HEK293 (cell line): ENCODE results near the gene BAD.

Experiments used
- CTCF ChIA-PET: fragments of 350-600 bp; formaldehyde crosslinking; extraction: SDS; loops from one replicate; lab custom pipeline; 2021; ENCODE audit warnings: antibody characterized with exemption; lab: Yijun Ruan, JAX
- POLR2A ChIA-PET: fragments of 300-600 bp; formaldehyde crosslinking; extraction: SDS; loops from one replicate; lab custom pipeline; 2020; ENCODE audit warnings: antibody characterized with exemption, inconsistent platforms; lab: Yijun Ruan, JAX
- H3K27ac ChIP-seq: fragments of 200-500 bp; sonication (Bioruptor generic); 2 replicates; pipeline ENCODE4 v1.5.1; 2014; ENCODE audit warnings: low read depth, low read length, control low read depth, inconsistent platforms; ENCODE audit errors: extremely low read depth
- H3K36me3 ChIP-seq, 2 experiments: fragments of 200-500 bp in 1 of 2; sonication (Bioruptor generic) in 1 of 2; 1 replicate in 1 of 2; 2 replicates in 1 of 2; pipeline ENCODE4 v1.5.1; 2014 to 2017; ENCODE audit warnings: inconsistent platforms in 2 of 2, low read length in 2 of 2; ENCODE audit not compliant: control insufficient read depth in 2 of 2, insufficient read depth in 1 of 2
- H3K4me1 ChIP-seq: fragments of 200-500 bp; sonication (Bioruptor generic); 2 replicates; pipeline ENCODE4 v1.5.1; 2014; ENCODE audit warnings: mild to moderate bottlenecking, low read length, inconsistent platforms; ENCODE audit not compliant: control insufficient read depth, insufficient read depth
- H3K4me3 ChIP-seq: 2 replicates; pipeline ENCODE4 v1.5.1; 2011; ENCODE audit warnings: low read depth, mild to moderate bottlenecking, control low read depth, low read length, moderate library complexity
- H3K9me3 ChIP-seq: fragments of 200-500 bp; sonication (Bioruptor generic); 2 replicates; pipeline ENCODE4 v1.5.1; 2014; ENCODE audit warnings: low read depth, low read length, inconsistent platforms; ENCODE audit not compliant: control insufficient read depth, insufficient read depth
- GLIS1 ChIP-seq: fragments of 450-650 bp; formaldehyde crosslinking; IDR thresholded peaks from 2 replicates; pipeline ENCODE4 v1.5.1; 2016; ENCODE audit warnings: missing biosample characterization, missing genetic modification characterization
- MZF1 ChIP-seq: fragments of 450-650 bp; formaldehyde crosslinking; IDR thresholded peaks from 2 replicates; pipeline ENCODE4 v1.5.1; 2017; ENCODE audit warnings: missing biosample characterization, missing genetic modification characterization, borderline replicate concordance
- OSR2 ChIP-seq: fragments of 450-650 bp; formaldehyde crosslinking; IDR thresholded peaks from 2 replicates; pipeline ENCODE4 v1.5.1; 2016; ENCODE audit warnings: missing biosample characterization, missing genetic modification characterization
- ZBTB17 ChIP-seq: fragments of 450-650 bp; formaldehyde crosslinking; IDR thresholded peaks from 2 replicates; pipeline ENCODE4 v1.5.1; 2016; ENCODE audit warnings: missing biosample characterization, missing genetic modification characterization
- ZBTB8A ChIP-seq: fragments of 450-650 bp; formaldehyde crosslinking; IDR thresholded peaks from 2 replicates; pipeline ENCODE4 v1.5.1; 2016; ENCODE audit warnings: missing biosample characterization, missing genetic modification characterization
- ZFHX2 ChIP-seq: fragments of 450-650 bp; formaldehyde crosslinking; conservative IDR thresholded peaks from 2 replicates; pipeline ENCODE4 v1.5.1; 2016; ENCODE audit warnings: missing biosample characterization, missing genetic modification characterization
- ZNF148 ChIP-seq: fragments of 450-650 bp; formaldehyde crosslinking; IDR thresholded peaks from 2 replicates; pipeline ENCODE4 v1.5.0; 2017; ENCODE audit warnings: missing biosample characterization, missing genetic modification characterization, borderline replicate concordance
- ZNF175 ChIP-seq: fragments of 450-650 bp; formaldehyde crosslinking; IDR thresholded peaks from 2 replicates; pipeline ENCODE4 v1.5.1; 2016; ENCODE audit warnings: missing biosample characterization, missing genetic modification characterization
- ZNF266 ChIP-seq: fragments of 450-650 bp; formaldehyde crosslinking; IDR thresholded peaks from 2 replicates; pipeline ENCODE4 v1.5.1; 2016; ENCODE audit warnings: missing biosample characterization, missing genetic modification characterization, low read depth
- ZNF311 ChIP-seq: fragments of 450-650 bp; formaldehyde crosslinking; IDR thresholded peaks from 2 replicates; pipeline ENCODE4 v1.5.1; 2017; ENCODE audit warnings: missing biosample characterization, missing genetic modification characterization, borderline replicate concordance
- ZNF610 ChIP-seq: fragments of 450-650 bp; formaldehyde crosslinking; IDR thresholded peaks from 2 replicates; pipeline ENCODE4 v1.5.1; 2016; ENCODE audit warnings: missing biosample characterization, missing genetic modification characterization, borderline replicate concordance
- ZNF658 ChIP-seq: fragments of 450-650 bp; formaldehyde crosslinking; IDR thresholded peaks from 2 replicates; pipeline ENCODE4; 2016; ENCODE audit warnings: missing biosample characterization, missing genetic modification characterization
- ZNF670 ChIP-seq: fragments of 450-650 bp; formaldehyde crosslinking; IDR thresholded peaks from 2 replicates; pipeline ENCODE4 v1.5.1; 2016; ENCODE audit warnings: missing biosample characterization, missing genetic modification characterization, low read depth
- ZNF776 ChIP-seq: fragments of 450-650 bp; formaldehyde crosslinking; IDR thresholded peaks from 2 replicates; pipeline ENCODE4 v1.5.0; 2017; ENCODE audit warnings: missing biosample characterization, missing genetic modification characterization, borderline replicate concordance
- ZNF830 ChIP-seq: fragments of 450-650 bp; IDR thresholded peaks from 2 replicates; pipeline ENCODE4 v1.5.0; 2018; ENCODE audit warnings: missing biosample characterization, missing genetic modification characterization, low read depth, mild to moderate bottlenecking, moderate library complexity
- TF ChIP-seq, protein P1 (sequence below): fragments of 450-650 bp; formaldehyde crosslinking; IDR thresholded peaks from 2 replicates; pipeline ENCODE4 v1.5.1; 2016; ENCODE audit warnings: missing biosample characterization, missing genetic modification characterization
- TF ChIP-seq, protein P2 (sequence below): fragments of 450-650 bp; formaldehyde crosslinking; IDR thresholded peaks from 2 replicates; pipeline ENCODE4 v1.5.1; 2016; ENCODE audit warnings: missing biosample characterization, missing genetic modification characterization, borderline replicate concordance

Gene BAD

GRCh38 chr11:64266339-64266738 is 18.1 kb downstream of the BAD start (continued):
- no peak for TF ChIP-seq ZNF311 (tag by site-specific recombination)
- no peak for TF ChIP-seq ZNF266 (tag by site-specific recombination)
- TF ChIP-seq ZFHX2 (tag by site-specific recombination), result no peak
- TF ChIP-seq ZNF175 (tag by site-specific recombination), result no peak
- no peak for TF ChIP-seq ZNF830 (tag by site-specific recombination)
- TF ChIP-seq ZNF776, result no peak
- TF ChIP-seq ZNF670 (tag by site-specific recombination), result no peak
- TF ChIP-seq MZF1 (tag by site-specific recombination), result no peak

DNA sequence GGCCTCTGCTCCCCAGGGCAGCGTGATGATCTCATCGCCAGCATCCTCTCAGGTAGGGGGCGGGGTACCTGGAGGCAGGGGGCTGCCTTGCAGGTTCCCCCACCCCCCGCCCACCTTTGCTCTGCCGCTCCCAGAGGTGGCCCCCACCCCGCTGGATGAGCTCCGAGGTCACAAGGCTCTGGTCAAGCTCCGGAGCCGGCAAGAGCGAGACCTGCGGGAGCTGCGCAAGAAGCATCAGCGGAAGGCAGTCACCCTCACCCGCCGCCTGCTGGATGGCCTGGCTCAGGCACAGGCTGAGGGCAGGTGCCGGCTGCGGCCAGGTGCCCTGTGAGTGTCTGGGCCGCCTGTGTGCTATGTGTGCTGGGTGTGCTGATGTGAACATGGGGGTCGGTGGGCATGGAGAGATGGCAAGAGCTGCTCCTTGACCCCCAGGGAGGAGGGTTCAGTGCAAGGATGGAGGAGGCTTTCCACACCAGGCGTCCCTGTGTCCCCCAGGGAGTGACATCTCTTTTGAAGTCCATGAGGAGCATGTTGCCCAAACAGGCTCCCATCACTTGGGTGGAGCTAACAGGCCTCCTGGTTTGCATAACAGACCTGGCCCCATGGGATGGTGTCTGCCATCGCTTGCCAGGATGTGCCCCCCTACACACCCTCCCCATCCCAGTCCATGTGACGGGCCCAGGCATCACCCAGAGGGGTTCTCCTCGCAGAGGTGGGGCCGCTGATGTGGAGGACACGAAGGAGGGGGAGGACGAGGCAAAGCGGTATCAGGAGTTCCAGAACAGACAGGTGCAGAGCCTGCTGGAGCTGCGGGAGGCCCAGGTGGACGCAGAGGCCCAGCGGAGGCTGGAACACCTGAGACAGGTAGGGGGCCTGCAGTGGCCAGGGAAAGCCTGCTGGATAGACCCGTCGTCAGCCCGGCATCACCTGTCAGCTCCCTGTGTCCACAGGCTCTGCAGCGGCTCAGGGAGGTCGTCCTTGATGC is 19.0 kb downstream of the BAD start:
- Histone ChIP-seq H3K27ac (no peak overlapping the region), H3K36me3 (peaks cover 0 to 57% of the 10 kb centered on the region in 2 experiments; a peak in 1 of 3 replicates), H3K4me1 (peaks cover 2% of the 10 kb centered on the region; the same call in 1 of the 2 replicates), H3K9me3 (no peaks in the 10 kb centered on the region), H3K4me3 (no peak overlapping the region)
- POLR2A ChIA-PET, result interaction anchor here (0.6 to 7.0 kb wide), 3 partner anchors 12 to 15 kb away, joined by 3 to 52 read pairs (median 3); partner anchors contain the start of gene PLCB3
- CTCF ChIA-PET, result interaction anchor here (0.6 to 1.6 kb wide), 3 partner anchors 14 to 39 kb away, joined by 3 to 11 read pairs (median 5); partner anchors contain the start of gene PLCB3
- TF ChIP-seq ZNF658 (tag by site-specific recombination), result no peak
- no peak for TF ChIP-seq ZNF148 (tag by site-specific recombination)
- TF ChIP-seq GLIS1, result peak; percentile 34
- TF ChIP-seq, protein P1, sequence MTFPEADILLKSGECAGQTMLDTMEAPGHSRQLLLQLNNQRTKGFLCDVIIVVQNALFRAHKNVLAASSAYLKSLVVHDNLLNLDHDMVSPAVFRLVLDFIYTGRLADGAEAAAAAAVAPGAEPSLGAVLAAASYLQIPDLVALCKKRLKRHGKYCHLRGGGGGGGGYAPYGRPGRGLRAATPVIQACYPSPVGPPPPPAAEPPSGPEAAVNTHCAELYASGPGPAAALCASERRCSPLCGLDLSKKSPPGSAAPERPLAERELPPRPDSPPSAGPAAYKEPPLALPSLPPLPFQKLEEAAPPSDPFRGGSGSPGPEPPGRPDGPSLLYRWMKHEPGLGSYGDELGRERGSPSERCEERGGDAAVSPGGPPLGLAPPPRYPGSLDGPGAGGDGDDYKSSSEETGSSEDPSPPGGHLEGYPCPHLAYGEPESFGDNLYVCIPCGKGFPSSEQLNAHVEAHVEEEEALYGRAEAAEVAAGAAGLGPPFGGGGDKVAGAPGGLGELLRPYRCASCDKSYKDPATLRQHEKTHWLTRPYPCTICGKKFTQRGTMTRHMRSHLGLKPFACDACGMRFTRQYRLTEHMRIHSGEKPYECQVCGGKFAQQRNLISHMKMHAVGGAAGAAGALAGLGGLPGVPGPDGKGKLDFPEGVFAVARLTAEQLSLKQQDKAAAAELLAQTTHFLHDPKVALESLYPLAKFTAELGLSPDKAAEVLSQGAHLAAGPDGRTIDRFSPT (tag by site-specific recombination), result 0 out of 2 replicates have a peak, but pooled peaks have one; percentile 28
- TF ChIP-seq ZNF610 (tag by site-specific recombination), result no peak

- no peaks in the 10 kb centered on the region for H3K9me3 ChIP-seq
- no peak overlapping the region for H3K4me3 ChIP-seq
- POLR2A ChIA-PET, result interaction anchor here (0.6 to 1.6 kb wide), 5 partner anchors 12 to 849 kb away, joined by 3 to 6 read pairs (median 3); no protein-coding TSS in a partner anchor
- CTCF ChIA-PET, result interaction anchor here (0.5 to 1.6 kb wide), 3 partner anchors 13 to 60 kb away, joined by 3 to 11 read pairs (median 3); partner anchors contain the start of gene PLCB3
- H3K4me1 ChIP-seq, result peaks cover 2% of the 10 kb centered on the region; the same call in 1 of the 2 replicates
- H3K27ac ChIP-seq, result no peak overlapping the region
- H3K36me3 ChIP-seq, result peaks cover 0 to 67% of the 10 kb centered on the region in 2 experiments; a peak in 1 of 3 replicates
- TF ChIP-seq ZBTB8A (tag by site-specific recombination) (peak; percentile 52), ZFHX2 (tag by site-specific recombination) (0 out of 2 replicates have a peak, but pooled peaks have one; percentile 6), OSR2 (tag by site-specific recombination) (no peak), ZBTB17 (tag by site-specific recombination) (0 out of 2 replicates have a peak, but pooled peaks have one; percentile 19)
- TF ChIP-seq, protein P2, sequence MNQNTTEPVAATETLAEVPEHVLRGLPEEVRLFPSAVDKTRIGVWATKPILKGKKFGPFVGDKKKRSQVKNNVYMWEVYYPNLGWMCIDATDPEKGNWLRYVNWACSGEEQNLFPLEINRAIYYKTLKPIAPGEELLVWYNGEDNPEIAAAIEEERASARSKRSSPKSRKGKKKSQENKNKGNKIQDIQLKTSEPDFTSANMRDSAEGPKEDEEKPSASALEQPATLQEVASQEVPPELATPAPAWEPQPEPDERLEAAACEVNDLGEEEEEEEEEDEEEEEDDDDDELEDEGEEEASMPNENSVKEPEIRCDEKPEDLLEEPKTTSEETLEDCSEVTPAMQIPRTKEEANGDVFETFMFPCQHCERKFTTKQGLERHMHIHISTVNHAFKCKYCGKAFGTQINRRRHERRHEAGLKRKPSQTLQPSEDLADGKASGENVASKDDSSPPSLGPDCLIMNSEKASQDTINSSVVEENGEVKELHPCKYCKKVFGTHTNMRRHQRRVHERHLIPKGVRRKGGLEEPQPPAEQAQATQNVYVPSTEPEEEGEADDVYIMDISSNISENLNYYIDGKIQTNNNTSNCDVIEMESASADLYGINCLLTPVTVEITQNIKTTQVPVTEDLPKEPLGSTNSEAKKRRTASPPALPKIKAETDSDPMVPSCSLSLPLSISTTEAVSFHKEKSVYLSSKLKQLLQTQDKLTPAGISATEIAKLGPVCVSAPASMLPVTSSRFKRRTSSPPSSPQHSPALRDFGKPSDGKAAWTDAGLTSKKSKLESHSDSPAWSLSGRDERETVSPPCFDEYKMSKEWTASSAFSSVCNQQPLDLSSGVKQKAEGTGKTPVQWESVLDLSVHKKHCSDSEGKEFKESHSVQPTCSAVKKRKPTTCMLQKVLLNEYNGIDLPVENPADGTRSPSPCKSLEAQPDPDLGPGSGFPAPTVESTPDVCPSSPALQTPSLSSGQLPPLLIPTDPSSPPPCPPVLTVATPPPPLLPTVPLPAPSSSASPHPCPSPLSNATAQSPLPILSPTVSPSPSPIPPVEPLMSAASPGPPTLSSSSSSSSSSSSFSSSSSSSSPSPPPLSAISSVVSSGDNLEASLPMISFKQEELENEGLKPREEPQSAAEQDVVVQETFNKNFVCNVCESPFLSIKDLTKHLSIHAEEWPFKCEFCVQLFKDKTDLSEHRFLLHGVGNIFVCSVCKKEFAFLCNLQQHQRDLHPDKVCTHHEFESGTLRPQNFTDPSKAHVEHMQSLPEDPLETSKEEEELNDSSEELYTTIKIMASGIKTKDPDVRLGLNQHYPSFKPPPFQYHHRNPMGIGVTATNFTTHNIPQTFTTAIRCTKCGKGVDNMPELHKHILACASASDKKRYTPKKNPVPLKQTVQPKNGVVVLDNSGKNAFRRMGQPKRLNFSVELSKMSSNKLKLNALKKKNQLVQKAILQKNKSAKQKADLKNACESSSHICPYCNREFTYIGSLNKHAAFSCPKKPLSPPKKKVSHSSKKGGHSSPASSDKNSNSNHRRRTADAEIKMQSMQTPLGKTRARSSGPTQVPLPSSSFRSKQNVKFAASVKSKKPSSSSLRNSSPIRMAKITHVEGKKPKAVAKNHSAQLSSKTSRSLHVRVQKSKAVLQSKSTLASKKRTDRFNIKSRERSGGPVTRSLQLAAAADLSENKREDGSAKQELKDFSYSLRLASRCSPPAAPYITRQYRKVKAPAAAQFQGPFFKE (tag by site-specific recombination), result no peak
Measured at GRCh38 chr11:64264371-64264852, 20.1 kb downstream of the BAD start.
